Activated naive CD4-positive, alpha-beta T cell treated with anti-CD3 and anti-CD28 coated beads, Interleukin-2, amount 50 U/mL, for 16 hours (primary cell): ENCODE data around the gene SGMS2.

ENCODE experiments used
- DNase-seq: peaks from one replicate; pipeline ENCODE4 v3.0.0-alpha.2; 2020

Gene SGMS2

DNA sequence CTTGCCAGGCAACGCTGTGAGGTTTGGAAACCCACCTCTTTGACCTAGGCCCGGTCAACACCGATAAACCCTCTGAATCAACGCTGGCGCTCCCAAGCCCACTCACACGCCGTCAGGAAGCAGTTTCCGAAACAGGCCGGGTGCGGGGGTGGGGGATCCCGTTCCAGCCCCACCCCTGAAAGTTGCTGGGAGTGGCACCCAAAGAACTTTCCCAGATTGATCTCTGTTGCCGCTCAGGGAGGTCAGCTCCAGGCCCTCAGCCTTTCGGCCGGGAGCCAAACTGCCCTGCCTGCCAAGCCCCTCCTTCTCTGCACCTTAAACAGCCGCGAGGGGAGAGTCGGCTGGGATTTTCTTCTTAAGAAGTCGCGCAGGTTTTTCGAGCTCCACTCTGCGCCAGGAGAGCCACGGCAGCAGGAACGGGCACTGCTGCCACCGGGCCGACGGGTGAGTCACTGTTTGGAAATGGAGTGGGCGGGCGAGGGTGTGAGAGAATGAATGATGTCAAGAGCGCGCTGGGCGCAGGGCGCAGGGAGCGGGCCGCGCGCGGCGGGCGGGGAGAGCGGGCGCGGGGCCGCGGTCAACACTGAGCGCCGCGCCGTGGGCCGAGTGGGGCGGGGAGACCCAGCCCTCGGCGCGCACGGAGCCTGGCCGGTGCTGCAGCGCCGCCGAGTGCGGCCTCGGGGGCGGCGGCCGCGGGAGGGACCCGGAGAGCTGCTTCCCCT is at the start of gene SGMS2:
TSS of gene SGMS2 (plus strand) at position 583 of the 722 bp plus-strand sequence. CDS start 70,622 bp downstream, outside the sequence.
- DNase-seq, result peak; percentile 59

DNA sequence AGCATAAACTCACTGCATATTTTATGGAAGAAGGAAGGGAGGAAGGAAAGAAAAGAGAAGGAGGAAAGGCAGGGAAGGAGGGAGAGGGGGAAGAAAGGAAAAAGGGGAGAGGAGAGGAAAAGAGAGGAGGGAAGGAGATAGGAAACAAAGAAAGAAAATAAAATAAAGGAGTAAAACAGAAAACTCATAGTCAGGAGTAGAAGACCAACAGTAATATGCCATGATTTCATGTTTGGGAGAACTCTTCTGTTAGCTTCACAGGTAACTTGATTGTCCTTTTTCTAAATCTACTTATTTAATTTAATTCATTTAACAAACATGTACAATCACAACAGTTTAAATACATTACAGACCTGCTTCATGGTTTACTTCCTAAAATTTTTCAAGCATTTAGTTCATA is 46.8 kb upstream of the SGMS2 start:
- DNase-seq, result no peak

DNA sequence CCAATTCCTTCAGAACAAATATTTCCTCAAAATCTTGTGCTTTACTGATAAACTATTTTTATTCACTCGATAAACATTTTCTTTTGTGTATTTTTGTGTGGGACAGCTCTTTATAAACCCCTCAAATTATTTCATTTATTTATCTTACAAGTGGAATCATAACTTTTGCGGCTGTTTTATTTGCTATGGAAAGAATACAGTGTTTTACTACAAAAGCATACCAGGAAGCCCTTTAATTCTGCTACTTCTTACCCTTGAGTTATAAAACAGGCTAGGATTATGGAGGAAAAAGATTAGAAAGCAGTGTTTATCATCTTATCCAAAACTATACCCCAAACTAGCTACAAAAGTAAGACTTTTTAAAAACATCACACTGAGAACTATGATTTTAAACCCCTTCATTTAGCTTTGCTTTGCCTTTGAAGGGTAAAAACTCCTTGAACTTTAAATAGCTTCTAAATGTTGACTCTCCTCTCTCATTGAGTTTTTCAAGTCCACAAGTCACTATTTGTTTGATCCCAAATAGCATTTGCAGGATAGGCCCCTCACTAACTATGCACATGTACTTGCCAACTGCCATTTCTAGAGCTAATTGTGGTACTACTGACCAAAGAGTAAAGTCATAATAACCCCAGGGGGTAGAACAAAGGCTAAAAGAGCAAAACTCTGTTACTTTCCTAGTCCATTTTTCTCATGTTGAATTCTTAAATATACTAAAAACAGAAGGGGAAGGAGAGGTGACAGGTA is 45.8 kb upstream of the SGMS2 start:
- DNase-seq, result no peak

DNA sequence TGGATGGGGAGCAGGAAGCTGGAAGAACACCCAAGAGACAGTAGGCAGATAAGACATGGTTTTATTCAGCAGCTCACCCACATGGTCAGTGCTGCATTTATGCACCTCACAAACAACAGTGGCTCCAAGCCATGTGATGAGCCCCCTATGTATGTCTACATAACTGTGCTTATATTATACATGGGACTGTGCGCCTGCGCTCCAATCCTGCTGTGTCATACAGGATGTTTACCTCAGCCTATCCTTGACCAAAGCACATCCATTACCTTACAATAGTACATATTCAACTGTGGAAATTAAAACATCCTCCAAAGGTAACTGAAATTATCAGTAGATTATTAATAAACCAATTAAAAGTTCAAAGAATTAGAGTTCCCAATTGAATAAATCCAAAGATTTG is 44.1 kb upstream of the SGMS2 start:
- no peak for DNase-seq

DNA sequence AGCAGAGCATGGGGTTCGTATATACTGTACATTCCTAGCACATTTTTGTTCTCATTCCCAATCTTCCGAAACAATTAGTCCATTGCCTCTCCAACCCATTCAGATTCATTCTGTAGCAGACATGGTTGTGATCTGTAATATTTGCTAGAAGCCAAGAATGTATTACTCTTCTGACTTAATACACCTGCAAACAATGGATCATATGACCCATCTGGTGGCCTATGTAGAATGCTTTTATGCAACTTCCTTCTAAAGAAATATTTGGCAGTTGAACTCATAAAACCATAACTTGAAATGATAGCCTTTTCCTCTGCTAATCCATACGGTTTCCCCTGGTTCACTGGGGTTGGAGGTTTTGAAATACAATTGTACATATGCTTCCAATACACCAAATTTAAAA is 32.8 kb upstream of the SGMS2 start:
- DNase-seq, result no peak

DNA sequence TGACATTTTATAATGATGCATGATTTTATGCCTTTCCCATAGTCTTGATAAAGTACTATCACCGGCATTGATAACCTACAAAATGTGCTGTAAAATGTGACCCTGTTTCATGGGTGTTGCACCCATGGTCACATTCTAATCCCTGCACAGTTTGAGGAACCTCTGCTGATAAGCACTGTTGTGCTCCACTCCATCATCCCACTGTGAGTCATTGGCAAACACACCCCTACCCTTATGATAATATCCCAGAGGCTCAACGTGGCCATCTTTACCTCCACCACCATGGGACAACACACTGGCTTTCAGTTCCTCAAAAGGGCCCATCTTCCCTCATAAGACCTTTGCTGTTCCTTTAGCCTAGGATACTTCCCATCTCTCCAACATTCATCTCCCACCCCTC is 32.0 kb upstream of the SGMS2 start:
- DNase-seq, result no peak

DNA sequence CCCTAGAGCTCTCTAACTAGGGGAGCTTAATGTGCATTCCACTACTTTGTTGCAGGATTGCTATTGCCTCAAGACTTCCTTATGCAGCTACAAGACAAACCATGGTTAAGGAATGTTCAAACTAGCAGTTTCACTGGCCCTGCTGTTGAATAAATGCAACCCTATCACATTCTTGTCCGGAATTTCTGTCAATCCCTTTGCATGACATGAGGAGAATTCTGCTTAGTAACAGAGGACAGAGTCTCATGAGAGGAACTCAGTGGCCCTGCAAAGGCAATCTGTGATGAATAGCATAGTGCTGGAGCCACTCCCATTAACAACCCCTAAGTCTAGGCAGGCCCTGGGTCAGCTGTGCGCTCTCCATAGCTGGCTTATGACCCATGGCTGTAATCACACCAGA is 30.7 kb upstream of the SGMS2 start:
- no peak for DNase-seq

DNA sequence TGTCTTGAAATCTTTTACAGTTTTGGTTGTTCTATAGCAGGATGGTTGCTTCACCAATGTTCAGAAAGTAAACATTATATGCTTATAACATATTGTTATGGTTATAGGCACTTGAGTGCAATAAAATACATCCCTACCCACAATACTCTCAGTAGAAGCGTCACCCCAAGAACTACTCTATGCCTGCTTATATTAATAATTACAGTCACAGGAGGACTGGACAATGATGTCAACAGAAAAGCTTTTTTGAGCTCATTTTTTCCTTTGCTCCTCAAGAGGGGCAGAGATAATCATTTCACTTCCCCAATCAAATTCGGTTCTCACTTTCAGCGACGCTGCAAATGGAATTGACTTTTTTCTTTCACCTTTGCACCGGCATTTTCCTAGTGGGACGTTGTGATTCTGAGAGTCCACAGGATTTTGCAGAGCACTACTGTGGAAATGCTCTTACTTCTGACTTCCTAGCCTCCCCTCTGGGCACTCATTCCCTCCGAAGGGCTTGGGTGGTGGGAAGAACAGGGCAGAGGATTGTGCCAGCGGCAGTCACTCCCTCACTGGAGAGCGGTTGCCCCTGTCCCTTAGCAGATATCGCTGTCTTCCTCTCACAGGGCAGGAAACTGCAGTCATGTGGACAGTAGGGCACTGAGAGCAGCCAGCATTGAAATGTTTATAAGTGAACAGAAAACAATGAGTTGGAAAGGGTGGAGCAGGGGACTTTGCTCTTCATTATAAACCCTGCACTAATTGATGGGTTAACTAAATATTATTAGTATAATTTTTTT is 24.9 kb upstream of the SGMS2 start:
- DNase-seq, result no peak

DNA sequence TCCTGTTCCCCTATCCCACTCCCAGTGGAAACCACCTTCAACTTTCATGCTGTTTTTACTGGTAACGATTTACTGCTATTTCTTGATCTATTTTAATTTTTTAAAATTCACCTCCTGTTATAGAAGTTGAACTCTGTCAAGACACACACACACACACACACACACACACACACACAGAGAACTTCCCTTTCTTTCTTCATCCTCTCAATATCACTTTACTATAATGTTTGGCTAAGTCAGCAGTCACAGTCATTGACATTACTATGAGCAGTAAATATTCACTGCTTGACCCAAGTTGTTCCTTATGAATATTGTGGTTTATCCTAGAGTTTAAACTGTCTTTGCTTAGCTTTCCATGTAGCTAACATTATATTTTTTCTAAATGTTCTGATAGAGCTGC is 24.0 kb upstream of the SGMS2 start:
- DNase-seq, result no peak

DNA sequence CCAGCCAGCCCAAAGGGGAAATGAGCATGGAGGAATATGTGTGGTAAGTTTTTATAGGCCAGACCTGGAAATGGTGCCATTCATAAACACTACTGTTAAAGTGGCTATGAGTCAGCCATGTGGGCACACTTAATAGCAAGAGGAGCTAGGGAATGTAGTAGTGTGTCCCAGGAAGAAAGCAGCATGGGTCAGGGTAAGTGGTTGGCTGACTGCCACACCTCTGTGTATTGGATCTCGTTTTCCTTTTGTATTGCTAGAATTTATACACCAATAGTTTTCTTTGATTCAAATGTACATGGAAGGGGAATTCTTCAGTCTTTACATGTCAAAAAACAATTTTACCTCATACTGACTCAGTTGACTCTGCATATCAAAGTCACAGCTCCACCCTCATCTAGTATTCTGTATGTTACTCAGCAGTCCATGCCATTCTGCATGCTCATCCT is 22.9 kb upstream of the SGMS2 start:
- no peak for DNase-seq

DNA sequence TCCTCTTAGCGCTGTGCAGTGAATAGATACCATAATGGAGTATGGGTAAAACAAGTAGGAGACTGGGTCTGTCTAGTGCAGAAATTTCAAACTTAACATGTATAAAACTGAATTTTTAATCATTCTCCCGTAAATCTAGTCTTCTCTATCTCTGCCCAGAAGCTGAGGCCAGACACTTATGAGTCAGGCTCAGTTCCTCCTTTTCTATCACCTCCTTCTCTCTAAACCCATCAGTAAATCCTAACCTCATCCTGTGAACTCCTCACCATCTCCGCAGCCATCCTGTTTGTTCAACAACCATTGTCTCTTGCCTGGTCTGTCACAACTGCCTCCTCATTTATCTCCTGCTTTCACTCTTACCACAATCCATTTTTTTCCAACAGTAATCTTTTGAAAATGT is 19.8 kb upstream of the SGMS2 start:
- no peak for DNase-seq

DNA sequence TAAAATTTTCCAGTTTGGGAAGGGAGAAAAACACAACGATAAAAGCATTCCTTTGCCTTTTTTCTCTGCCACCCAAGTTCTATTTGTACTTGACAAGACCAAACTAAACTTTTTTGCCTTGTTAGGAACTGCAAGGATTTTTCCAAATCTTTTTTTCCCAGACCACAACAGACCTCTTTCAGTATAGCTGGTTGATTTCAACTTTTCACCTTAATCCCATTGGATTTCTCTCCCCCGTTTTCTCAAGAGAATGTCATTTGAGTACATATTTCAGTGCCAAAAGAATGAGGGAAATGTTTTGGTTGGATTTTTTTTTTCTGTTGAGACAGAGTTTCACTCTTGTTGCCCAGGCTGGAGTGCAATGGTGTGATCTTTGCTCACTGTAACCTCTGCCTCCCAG is 18.5 kb upstream of the SGMS2 start:
- no peak for DNase-seq

DNA sequence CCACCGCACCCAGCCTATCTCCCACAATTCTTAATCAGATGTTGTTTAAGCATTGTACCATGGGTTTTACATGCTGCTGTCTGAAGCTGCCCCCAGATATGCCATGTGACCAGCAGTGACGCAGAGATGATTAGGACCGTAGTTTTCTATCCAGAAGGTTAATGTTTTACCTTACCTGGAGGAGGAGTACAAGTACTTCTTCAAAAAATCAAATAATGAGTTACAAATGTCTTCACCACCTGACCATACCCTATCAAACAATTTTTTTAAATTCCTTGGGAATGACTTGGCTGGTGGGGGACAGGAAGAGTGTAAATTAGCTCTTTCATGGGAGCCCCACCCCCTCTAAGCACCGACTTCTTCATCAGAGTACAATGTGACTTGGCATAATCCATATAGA is 16.2 kb upstream of the SGMS2 start:
- no peak for DNase-seq

DNA sequence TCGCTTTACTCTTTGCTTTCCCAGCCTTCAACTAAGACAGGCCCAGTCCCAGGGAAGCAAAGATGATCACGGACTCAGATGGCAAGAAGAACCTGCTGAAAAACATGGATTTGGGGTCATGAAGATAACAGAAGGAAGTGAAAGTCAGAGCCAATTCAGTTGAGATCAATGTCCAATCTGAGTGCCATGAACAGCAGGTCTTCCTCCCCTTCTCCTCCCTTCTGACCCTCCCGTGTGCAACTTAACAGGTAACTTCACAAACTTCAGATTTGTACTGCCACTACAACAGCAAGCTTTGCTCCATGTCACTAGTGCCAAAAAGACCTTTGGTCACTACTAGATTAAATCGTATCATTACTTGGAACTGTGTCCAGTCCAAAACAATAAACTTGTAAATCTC is 15.5 kb upstream of the SGMS2 start:
- DNase-seq, result no peak

DNA sequence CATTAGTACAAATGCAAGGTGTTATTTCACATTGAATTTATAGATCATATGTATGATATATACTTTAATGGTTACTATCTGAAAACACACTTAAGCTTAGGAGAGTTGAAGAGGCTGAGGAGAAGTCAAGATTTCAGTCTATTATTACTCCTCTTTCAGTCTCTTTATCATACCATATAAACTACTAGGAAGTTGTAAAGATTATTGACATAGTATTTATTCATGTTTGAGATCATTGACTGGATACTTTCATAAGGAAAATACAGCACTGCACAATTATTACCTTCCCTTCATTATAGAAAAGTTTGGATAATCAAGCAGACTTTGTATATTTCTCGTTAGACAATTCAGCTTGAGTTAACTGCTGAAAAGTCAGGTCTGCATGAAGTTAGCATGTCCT is 10.0 kb upstream of the SGMS2 start:
- DNase-seq, result no peak

DNA sequence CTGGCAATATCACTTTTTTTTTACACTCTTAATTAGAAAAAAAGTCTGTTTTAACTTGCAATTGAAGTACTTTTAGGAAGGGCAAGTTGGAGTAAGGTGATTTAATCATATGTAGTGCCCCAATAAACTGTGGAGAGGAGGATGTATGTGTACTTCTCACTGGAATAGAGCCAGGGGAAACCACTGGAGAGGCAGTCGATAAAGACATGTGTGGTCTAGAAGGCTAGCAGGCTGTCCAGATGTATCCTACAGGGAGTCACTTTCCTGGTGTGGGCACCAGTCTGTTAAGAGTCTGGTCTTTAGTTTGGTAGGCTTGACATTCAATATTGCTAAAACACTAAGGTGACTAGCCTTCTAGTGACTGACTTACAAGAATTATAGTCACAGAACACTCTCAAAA is 9.6 kb upstream of the SGMS2 start:
- no peak for DNase-seq

DNA sequence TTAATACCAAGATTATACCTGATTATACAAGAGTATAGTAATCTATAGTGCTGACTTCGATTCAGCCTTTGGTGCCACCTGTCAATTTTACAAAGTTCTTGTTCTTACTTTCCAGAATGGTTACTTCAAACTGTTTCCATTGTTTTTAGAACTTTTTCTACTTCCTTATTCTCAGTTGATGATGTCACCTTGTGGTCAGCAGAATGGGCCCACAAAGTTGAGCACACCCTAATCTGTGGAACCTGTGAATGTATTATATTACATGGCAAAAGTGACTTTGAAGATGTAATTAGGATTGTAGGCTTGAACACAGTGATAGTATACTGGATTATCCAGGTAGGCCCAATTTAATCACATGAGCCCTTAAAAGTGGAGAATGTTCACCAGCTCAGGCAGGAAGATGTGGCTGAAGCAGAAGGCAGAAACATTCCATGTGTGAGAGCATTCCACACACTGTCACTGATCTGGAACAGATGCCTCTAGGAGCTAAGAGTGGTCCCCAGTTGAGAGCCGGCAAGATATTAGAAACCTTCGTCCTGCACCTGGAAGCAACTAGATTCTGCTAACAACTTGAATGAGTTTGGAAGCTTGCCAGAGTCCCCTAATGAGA is 6.3 kb upstream of the SGMS2 start:
- DNase-seq, result no peak

DNA sequence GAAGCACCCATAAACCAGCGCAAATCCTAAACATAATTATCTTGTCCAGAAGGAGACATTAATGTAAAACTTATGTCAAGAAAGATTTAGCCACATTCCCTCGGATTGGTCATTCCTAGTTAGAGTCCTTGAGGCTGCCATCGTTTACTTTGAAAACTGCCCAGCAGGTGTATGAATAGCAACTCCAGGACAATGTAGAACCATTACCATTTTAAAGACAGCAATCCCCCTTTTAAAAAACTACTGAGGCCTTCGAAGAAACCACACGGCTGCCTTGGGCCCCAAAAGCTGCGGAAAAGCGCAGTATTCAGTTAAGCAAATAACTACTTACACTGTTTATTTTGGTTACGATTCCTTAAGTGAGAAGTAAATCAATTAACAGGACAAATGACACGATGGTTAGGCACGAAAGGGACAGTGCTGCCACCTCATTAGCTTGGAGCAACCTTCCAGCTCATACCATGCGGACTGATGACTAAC is 822 bp upstream of the SGMS2 start:
- DNase-seq, result no peak

DNA sequence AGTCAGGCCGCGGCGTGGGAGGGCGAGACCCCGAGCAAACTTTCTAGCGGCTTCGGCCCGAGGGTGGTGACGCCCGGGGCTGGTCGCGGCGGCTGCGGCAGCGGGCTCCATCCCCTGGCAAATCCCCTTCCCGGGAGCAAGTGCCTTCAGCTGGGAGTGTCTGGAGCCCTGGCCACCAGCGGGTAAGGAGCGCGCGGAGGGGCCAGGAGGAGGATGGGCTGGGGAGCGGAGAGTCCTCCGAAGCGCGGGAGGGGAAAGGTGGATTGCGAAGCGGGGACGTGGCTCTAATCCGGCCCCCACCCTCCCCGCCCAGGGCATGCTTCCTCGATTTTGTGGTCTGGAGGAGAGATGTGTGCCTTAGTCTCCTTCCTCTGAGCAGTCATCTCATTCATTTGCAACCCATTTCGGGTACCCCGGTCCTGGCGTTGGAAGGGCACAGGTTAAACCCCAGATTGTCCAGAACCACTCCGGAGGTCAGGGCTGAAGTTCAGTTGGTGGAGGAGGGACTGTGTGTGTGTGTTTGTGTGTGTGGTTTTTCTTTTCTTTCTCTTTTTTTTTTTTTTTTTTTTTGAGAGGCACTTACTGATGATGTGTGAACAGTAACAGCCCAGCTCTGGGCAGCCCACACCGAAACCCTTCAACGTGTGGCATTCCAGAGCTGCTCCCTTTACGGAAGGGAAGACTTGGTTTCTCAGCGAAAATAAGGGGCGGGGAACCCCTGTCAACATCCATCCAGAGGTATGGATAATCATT is 516 bp downstream of the SGMS2 start:
- peak; percentile 10 for DNase-seq

DNA sequence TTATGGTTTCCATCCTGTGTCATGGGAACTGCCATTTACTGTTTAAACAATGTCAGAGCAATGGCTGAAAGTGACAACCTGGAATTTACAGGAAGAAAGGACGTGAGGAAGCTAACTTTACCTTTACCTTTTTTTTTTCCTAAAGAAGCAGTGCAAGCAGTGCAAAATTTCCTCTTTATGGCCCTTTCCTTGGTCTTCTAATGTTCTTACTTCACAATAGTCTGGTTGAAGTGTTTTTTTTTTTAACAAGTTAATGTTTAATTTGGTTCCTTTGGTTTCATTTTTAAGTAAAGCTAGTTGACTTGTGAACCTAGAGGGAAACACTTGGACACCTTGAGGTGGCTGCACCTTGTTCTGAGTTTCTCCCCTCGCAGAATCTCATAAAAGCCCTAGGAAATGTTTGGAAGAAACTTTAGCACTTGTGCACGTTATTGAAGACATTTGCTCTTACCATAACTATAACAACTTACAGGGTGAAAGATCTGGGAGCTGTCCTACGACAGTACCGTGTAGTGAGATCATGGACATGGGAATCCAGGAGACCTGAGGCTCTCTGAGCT is 1.8 kb downstream of the SGMS2 start:
- no peak for DNase-seq

DNA sequence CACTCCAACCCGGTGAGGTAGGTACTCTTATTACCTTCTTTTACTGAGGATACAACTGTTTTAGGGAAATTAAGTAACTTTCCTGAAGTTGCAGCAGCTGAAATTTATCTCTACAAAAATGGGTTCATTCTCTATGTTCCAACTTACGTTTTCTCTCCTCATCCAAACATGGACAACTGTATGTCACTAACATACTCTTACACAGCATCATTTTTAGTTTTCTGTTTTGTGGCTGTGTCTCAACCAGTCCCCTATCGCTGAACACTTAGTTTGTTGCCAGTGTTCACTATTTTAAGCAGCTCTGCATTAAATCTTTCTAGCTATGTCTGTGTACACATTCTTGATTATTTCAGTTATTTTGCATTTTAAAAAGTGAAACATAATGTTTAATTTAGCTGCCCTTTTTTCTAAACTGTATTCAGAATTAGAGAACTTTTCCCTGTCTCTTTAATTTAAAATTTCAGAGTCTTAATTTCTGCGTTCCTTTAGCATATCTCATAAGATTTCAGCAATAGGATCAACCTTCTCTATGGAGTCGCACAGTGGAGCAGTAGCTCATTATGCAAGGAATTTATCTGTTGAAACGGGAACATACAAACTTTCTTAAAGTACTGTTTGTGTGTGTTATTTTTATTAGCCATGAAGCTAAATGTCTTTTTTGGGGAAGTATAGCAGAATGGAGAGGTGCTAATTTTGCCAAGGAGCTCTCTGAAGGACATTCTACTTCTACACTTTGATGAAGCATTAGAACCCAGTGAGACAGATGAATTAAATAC is 3.8 kb downstream of the SGMS2 start:
- DNase-seq, result no peak
